CD4-positive, alpha-beta T cell treated with Interleukin-6 for 4 hours (primary cell): ENCODE data around the gene KCNQ1.

Source experiments
- DNase-seq: peaks from one replicate; pipeline ENCODE4 v3.0.0-alpha.2; 2020; ENCODE audit warnings: mixed read lengths

KCNQ1 gene

GRCh38 chr11:2669634-2670469 is 225.0 kb downstream of the KCNQ1 start:
- no peak for DNase-seq

- DNase-seq = no peak
These were observed 225.8 kb downstream of the KCNQ1 start for GRCh38 chr11:2670541-2671100.

DNA sequence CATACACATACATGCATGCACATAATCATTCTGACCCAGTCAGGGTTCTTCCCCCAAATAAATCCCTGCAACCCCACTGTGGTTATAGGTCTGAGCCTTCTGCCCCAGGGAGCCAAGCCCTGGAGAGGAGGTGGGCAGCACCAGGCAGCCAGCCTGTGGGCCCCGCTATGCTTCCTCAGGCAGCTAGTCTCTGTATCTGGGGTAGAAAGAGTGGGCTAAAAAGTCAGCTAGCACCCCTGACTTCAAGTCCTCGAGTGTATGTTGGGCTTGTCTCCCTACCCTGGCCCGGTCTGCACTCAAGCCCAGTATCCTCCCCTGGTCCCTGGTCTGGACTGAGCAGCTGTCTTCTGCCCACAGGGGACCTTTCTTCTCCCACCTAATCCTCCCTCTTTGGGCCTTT is 226.9 kb downstream of the KCNQ1 start:
- DNase-seq = no peak

DNA sequence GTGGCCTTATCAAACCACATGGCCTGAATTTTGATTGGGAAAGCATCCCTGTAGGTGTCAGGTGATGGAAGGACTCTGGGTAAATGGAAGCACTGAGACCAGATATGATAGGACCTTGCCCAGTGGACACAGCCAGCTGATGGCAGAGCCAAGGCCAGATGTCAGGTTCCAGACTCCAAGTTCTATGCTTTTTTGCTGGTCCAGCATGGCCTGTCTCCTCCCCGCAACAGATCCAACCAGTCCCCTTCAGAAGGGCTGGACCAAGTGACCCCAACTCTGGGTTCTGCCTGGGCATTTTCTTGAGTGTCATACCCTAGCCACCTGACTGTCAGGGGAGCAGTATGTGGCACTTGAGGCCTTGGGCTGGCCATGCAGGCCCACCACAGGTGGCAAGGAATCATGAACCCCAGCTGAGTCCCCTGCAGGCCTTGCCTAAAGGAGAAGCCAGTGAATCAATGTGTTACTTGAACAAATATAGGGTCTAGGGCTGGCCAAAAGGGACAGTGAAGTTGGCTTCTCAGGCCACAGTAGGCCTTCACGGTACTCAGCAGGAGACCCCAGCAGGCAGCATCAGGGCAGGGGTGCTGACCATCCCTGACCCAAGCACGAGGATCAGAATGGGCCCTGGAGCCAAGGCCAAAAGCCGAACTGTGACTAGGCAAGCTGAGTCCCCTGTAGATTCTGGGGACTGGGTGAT is 227.9 kb downstream of the KCNQ1 start:
- DNase-seq = no peak

DNA sequence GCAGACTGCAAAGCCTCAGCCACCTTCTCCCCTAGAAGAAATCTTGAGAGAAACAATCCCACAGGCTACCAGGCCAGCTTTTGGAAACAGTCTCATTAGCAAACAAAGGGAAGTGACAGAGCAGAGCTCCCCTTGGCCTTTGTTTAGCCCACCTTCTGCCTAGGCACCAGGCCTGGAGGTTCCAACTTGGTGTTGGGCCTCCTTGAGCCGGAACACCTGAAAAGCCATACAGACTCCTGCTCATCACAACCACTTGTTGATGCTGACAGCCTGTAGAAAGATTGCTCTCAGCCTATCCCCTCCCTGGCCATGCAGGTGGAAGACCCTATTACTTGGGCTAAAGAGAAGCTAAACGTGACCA is 228.4 kb downstream of the KCNQ1 start:
- DNase-seq = no peak

GRCh38 chr11:2673871-2674471 is 229.2 kb downstream of the KCNQ1 start:
- DNase-seq = no peak

DNA sequence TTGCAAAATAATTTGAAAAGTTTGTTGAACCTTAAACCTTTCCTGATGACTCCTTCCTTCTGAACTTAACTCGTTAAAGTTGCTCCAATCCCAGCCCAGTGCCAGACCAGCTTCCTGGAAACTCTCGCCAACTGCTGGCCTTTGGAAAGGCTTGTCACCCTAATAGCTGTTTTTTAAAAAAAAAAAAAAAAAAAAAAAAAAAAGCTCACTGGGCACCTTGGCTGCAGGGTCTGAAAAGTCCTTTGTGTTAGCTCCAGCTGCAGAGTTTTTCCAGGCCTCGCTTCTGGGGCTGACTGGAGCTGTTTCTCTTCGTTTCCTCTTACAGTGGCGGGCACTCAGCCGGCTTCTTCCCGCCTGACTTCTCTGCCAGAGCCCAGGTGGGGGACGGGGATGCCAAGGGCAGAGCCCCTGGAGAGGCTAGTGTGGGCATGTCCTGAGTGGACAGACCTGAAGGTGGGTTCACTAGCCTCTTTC is 229.9 kb downstream of the KCNQ1 start:
- DNase-seq = no peak

DNA sequence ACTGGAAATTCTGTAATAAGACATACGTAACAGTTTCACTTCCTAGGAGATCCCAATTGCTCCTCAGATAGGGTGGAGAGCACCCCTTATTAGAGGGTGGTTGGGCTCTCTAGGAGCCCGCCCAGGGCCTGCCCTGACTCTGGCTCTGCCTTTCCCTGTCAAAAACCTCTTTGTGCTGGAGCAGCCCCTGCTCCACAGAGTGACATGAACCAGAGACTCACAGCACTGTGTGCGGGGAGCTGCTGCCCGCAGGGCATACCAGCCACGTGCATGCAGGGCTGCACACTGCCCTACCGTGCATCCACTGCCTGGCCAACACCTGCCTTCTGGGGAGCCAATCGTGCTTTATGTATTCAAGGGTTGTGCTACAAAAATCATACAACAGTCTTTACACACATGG is 230.7 kb downstream of the KCNQ1 start:
- DNase-seq = no peak

- no peak for DNase-seq
These were observed 232.3 kb downstream of the KCNQ1 start for GRCh38 chr11:2677127-2677526.

DNA sequence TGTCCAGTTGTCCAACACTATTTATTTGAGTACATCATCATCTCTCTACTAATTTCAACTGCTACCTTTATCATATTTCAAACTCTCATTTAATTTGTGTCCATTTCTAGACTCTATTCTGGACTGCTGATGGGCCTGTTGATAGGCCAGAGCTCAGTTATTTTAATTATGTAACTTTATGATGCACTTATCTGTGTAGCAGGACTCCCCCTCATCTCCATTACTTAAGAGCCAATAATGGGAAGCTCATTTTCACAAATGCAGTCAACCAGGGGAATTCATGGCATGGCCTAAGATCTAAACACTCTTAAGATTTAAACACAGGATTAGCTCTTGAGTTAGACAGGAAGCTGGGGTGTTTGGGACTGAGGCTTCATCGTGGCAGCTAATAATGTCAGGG is 233.6 kb downstream of the KCNQ1 start:
- no peak for DNase-seq

- no peak for DNase-seq
These were observed 234.3 kb downstream of the KCNQ1 start for GRCh38 chr11:2679011-2679676.

DNA sequence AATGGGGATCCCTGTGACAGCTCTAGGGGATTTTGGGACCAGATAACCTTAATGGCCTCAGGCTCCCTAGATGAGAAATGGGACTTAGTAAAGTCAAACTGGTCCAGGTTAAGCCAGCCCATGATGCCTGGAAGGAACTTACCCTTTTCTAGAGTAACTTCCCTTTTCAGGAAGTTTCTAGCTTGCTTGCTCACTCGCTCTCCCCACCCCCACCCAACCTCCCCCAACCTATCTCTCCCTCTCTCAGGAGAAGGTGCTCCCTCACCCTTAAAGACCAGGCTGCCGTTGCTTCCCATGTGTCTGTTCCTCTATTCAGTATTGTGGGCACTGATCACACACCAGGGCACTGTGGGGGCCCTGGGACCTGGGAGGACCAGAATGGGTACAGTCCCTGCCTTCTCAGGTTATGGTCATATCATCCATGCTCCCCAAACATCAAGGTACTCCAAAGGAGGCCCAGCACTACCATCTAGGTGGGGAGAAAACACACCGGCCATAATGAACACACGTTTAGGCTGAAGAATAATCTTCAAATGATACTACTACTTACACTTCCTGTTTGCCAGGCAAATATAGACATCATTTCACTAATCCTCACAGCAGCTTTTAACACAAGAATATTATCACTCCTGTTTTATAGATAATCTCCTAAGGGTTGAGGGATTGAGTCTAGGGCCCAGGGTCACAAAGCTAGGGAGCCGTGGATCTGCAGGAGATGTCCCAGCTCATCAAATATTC is 236.8 kb downstream of the KCNQ1 start:
- no peak for DNase-seq

DNA sequence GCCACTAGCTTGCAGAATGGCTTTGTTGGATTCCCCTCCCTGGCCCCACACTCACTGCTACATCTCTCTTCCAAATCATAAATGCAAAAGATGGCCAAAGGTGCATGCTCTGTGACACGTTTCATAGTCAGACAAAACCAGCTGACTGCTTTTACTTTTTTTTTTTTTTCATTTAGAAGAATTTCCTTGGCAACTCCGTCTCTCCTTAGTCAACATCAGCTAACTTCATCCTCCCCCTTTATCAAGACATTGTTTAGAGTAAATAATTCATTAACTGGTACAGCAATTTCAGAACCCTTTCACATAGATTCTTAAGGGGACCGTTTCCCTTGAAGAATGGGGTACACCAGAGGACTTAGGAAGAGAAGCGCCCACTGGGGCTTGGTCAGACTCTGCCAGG is 239.0 kb downstream of the KCNQ1 start:
- DNase-seq = no peak

DNA sequence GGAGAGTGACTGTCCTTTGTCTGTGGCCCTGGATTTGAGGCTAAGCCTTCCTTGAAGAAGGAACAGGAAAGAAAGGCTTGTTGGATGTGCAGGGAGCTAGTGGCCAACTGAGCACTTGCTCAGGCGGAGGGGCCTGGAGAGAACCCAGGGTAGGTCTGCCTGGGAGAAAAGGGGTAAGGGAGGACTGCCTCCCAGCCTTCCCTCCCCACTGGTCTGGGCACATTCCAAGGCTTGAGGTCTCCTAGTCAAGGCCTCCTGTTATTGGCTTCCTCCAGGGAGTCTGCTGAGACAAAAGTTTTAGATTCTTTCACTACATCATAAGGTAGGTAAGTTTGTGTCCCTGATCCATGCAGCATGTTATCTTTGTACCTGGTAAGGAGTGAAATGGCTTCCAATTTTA is 239.8 kb downstream of the KCNQ1 start:
- DNase-seq = no peak

GRCh38 chr11:2685051-2685450 is 240.2 kb downstream of the KCNQ1 start:
- DNase-seq = no peak

- DNase-seq = no peak
These were observed 241.0 kb downstream of the KCNQ1 start for GRCh38 chr11:2685566-2686359.

DNA sequence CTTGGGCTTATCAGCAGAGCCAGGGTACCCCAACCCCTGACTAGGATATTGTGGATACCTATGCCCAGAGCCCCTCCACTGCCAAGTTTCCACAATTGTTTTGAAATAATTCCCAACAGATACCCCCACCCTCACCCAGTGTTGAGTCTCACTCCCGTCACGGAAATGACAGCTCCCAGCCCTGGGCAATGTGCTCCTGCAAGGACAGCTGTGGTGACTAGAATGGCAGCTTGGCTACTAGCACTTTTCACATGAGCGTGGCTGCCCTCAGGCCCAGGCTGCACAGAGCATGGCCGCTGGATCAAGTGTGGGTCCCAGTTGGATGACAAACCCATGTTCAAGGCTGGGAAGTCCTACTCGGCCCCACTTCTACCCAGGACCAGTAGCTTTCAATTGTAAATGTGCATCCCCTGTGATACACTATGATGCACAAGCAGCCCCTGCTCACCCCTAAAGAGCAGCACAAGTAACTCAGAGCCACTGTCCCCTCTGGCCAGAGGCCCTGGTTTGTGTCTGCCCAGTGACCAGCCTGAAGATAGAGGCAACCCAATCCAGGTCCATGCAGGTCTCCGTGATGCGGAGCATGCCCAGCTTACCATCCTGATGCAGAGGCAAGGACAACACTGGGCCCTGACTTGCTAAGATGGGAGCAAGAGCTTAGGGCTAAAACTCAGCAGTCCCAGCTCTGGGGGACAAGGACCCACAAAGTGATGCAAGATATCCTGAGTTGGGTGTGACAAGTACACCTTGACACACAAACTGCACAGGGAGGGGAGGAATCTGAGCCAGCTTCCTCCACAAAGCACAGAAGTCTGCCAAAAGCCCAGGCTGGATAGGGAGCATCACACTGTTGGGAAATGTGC is 241.8 kb downstream of the KCNQ1 start:
- no peak for DNase-seq

GRCh38 chr11:2687223-2687530 is 242.4 kb downstream of the KCNQ1 start:
- DNase-seq = no peak

- no peak for DNase-seq
These were observed 243.0 kb downstream of the KCNQ1 start for GRCh38 chr11:2687782-2688191.

DNA sequence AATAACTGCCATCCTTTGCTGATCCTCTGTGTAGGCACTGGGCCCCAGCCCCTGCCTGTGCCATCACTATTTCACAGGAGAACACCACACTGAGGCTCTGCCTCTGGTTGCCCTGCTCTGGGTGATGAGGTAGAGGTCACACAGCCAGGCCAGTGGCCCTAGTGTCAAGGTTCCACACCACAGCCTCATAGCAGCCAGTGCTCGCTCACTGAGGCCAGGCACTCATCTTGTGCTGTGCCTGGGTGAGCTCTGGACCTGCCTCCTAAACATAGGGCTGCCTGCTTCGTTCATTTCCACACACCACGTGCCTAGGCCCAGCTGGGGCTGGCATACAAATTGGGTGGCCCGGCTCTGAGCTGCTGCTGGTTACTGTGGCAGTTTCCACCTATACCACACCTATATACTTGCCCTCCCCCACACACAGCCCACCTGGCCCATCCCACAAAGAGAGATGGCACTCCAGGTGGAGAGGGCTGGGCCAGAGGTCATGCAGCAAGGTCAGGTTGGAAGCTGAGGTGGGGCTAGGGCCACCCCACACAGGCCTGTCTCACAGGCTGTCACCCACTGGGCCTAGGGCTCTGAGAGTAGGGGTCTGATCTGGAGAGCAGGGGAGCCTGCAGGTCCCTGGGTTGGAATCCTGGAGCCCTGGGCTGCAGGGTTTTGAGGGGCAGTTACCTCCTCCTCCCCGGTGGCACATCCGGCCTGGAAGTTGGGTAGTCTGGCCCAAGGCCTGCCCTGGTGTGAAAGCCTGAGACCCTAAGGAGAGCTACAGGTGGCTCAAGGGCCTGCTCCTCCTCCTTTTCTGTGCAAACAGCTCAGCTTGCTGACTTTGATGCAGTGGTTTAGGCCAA is 243.8 kb downstream of the KCNQ1 start:
- DNase-seq = no peak
